ENCODE results near the gene GTF2H3.

The GTF2H3 gene

GRCh38 chr12:123645878-123646277 lies 12.2 kb downstream of the GTF2H3 start:
- DNase-seq, result no peak

DNA sequence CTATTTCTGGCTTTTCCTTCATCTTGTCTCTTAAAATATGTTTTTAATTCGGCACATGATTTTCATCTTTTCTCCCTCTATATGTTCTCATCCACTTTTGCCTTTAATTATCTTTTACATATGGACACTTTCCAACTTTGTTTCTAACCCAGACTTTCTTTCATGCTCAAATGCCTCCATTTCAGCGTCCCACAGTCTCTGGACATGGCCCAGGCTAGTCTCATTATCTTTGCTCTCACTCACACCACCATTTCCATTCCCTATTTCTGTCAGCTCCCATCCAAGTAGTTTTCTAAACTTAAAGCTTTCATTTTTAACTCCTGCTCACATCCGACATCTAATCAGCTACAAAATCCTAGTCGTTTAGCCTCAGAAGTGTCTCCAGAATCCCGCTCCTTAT lies 14.8 kb downstream of the GTF2H3 start:
- no peak for DNase-seq

DNA sequence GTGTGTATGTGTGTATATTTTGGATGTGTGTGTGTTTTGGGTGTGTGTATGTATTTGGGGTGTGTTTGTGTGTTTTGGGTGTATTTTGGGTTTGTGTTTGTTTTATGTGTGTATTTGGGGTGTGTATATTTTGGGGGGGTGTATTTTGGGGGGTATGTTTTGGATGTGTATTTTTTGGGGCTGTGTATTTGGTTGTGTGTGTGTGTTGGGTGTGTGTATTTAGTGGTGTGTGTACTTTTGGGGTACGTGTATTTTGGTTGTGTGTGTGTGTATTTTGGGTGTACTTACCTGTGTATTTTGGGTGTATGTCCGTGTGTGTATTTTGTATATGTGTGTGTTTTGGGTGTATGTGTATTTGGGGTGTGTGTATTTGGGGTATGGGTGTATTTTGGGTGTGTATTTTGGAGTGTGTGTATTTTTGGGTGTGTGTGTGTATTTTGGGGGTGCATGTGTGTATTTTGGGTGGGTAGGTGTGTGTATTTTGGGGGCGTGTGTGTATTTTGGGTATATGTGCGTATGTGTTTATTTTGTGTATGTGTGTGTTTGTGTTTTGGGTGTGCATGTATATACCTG lies 20.6 kb downstream of the GTF2H3 start:
- no peak for DNase-seq

GRCh38 chr12:123655420-123655819 lies 21.8 kb downstream of the GTF2H3 start:
- DNase-seq, result no peak

GRCh38 chr12:123656392-123656791 lies 22.8 kb downstream of the GTF2H3 start:
- no peak for DNase-seq

GRCh38 chr12:123657211-123657610 lies 23.6 kb downstream of the GTF2H3 start:
- DNase-seq, result no peak

GRCh38 chr12:123659996-123660727 lies 26.5 kb downstream of the GTF2H3 start:
- DNase-seq, result no peak

- DNase-seq, result no peak
These were observed 34.1 kb downstream of the GTF2H3 start for GRCh38 chr12:123667771-123668170.

DNA sequence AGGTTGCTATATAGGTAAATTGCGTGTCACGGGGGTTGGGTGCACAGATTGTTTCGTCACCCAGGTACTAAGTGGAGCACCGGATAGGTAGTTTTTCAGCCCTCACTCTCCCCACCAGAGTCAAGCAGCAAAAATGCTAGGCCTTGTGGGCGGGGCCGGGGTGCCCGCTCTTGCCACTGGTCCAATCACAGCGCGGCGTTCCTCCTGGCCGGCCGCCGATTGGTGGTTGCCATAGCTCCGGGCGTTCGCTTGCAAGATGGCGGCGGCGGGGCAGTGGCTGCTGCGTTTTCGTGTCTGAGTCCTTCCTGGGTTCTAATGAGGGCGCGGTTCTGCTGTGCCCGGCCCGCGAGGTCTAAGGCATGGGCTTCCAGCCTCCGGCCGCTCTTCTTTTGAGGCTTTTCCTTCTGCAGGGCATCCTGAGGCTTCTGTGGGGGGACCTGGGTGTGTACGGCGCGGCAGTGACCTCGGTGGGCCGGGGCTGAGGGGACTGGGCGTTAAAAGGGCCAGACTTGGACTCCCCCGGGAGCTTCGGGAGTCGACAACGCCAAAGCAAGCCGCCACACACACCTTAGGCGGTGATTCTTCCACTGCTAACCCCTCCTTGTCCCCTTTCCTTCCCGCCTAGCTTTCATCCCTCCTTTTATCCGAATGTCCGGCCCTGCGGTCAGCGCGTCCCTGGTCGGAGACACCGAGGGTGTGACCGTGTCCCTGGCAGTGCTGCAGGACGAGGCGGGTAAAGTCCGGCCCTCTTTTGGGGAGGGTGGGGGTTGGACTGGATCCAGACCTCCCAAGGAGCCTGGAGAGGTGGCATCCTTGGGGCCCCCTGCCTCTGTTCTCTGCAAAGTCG lies 37.5 kb downstream of the GTF2H3 start, which contains the start of gene TCTN2:
TCTN2 (plus strand) TSS at position 232 of the 847 bp plus-strand sequence; CDS start at position 360, 128 bp downstream.
- peak; percentile 98 for DNase-seq

DNA sequence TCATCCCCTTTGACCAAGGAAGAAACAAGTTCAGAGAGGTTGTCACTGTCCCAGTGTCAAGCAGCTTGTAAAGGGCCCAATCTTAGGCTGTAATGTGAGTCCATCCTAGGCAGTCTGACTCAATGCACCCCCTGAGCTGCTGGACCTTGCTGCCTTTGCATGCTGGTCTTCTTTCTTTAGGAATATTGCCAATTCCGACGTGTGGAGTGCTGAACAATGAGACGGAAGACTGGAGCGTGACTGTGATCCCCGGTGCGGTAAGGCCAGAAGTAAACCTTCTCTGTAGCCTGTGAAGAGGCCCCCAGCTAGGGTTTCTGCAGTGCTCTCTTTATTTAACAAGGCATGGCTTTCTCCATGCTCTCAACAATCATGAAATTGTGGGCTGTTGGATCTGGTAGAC lies 38.2 kb downstream of the GTF2H3 start:
- no peak for DNase-seq

- no peak for DNase-seq
These were observed 41.8 kb downstream of the GTF2H3 start for GRCh38 chr12:123675436-123675835.

GRCh38 chr12:123676616-123677320 lies 43.1 kb downstream of the GTF2H3 start:
- no peak for DNase-seq

DNA sequence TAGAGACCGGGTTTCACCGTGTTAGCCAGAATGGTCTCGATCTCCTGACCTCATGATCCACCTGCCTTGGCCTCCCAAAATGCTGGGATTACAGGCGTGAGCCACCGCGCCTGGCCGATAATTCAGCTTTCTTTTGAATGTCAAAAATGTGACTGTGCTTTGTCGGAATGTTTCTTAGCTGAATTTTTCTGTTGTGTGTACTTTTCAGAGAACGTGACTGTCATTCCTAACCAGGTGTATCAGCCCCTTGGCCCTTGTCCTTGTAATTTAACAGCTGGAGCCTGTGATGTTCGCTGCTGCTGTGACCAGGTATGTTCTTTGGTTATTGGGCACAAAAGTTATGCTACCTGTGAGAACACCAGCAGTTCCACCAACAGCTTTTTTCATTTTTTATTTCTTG lies 45.4 kb downstream of the GTF2H3 start:
- DNase-seq, result no peak

GRCh38 chr12:123681605-123682004 lies 48.0 kb downstream of the GTF2H3 start:
- no peak for DNase-seq

DNA sequence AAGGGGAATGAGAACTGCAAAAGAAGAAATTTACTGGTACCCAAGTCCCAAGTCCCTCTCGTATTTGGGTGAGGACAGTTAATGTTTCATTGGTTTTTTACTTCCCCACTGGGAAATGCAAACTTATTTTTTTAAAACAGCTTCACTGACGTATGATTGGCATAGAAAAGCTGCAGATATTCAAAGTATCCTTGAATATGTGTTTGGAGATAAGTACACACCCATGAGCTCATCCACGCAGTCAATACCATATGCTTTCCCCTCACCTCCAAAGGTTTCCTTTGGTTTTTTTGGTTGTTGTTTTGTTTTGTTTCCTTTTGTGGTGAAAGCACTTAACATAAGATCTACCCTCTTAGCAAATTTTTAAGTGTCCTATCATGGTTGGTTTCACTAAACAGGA lies 50.3 kb downstream of the GTF2H3 start:
- DNase-seq, result no peak

- DNase-seq, result no peak
These were observed 53.1 kb downstream of the GTF2H3 start for GRCh38 chr12:123686636-123687190.

DNA sequence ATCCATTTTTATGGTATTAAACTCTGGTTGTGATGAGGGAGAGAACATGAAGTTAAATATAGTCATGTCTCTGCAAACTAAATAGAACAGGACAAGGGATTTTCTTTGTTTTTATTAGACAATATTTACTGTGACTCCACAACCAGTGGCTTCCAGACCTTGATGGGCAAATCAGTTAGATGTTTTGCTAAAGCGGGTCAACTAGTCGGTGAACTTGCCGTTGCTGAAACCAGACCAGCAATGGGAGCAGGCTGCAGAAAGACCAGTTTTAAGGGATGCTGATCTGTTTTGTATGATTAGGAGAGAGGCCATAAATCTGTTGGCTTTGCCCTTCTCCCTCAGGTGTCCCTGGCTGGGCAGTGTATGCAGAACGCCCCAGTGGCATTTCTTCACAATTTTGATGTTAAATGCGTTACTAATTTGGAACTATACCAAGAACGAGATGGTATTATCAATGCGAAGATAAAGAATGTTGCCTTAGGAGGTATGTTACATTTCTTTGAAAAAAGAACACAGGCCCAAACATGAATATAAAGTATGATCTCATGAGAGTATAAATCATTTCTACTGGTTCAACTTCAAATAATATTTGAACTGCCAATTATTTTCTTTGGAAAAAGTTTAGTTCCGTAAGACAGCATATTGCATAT lies 56.7 kb downstream of the GTF2H3 start:
- no peak for DNase-seq

DNA sequence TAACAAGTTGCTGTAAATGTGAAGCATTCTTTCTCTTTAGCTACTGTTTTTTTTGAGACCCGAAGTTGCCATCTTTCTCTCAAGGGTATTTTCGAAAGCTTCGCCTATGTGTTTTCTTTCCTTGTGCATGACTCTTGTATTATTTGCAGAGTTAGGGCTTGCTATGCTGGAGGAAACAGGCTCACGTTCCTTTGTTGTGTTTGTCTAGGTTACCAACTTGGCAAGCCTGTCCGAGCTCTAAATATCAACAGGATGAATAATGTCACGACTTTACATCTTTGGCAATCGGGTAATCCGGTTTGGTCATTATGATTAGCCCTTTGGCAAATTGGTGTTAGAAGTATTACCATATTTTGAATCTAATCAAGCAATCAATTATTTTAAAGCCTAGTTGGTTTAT lies 62.6 kb downstream of the GTF2H3 start:
- DNase-seq, result no peak

- no peak for DNase-seq
These were observed 63.0 kb downstream of the GTF2H3 start for GRCh38 chr12:123696646-123697045.

GRCh38 chr12:123705935-123706334 lies 72.3 kb downstream of the GTF2H3 start:
- no peak for DNase-seq

- DNase-seq, result no peak
These were observed 73.8 kb downstream of the GTF2H3 start for GRCh38 chr12:123707466-123707865.
